H1 (cell line): ENCODE results near the gene PLCL1. TPM values are rescaled to one million over a fixed set of nuclear protein-coding genes. Genes with fewer than 3 reads are reported as not detected.

Experiments used
- CTCF ChIA-PET: fragments of 300-600 bp; sonication (Branson Sonifier 250); formaldehyde crosslinking; loops from one replicate; lab custom pipeline; 2021; ENCODE audit not compliant: partially characterized antibody; lab: Charles Lee
- POLR2A ChIA-PET: fragments of 300-600 bp; sonication (Branson Sonifier 250); formaldehyde crosslinking; loops from one replicate; lab custom pipeline; 2021; ENCODE audit warnings: inconsistent platforms; ENCODE audit not compliant: partially characterized antibody; lab: Charles Lee
- DNase-seq, 2 experiments: peaks; one replicate each; pipeline versions ENCODE4 v3.0.0 to v3.0.0-alpha.2; 2010 to 2022; ENCODE audit warnings: low spot score in 2 of 2, low read depth in 1 of 2, mixed read lengths in 1 of 2
- FAIRE-seq: peaks from 2 replicates; lab custom pipeline; 2011; peaks lifted over from hg19 to GRCh38; lab: Jason Lieb, UNC
- H2AFZ ChIP-seq: 2 replicates; pipeline ENCODE4 v1.8.1; 2012; ENCODE audit warnings: low read length, inconsistent platforms
- H2AK5ac ChIP-seq: 2 replicates; pipeline ENCODE4 v1.6.1; 2013; ENCODE audit warnings: low read depth, low read length
- H2BK120ac ChIP-seq: replicated peaks from 2 replicates; pipeline ENCODE3; 2013; ENCODE audit warnings: low read depth, low read length, inconsistent platforms
- H2BK12ac ChIP-seq: 2 replicates; pipeline ENCODE4 v1.6.1; 2013; ENCODE audit warnings: low read depth, low read length
- H2BK15ac ChIP-seq: 2 replicates; pipeline ENCODE4 v1.6.1; 2013; ENCODE audit warnings: low read length
- H2BK20ac ChIP-seq: 2 replicates; pipeline ENCODE4 v1.6.1; 2013; ENCODE audit warnings: low read length
- H2BK5ac ChIP-seq: 2 replicates; pipeline ENCODE4 v1.6.1; 2013; ENCODE audit warnings: low read depth, low read length
- H3K14ac ChIP-seq: 2 replicates; pipeline ENCODE4 v1.6.1; 2013; ENCODE audit warnings: inconsistent platforms; ENCODE audit not compliant: insufficient read length
- H3K18ac ChIP-seq: 2 replicates; pipeline ENCODE4 v1.6.1; 2013; ENCODE audit warnings: low read length; ENCODE audit errors: extremely low read depth
- H3K23ac ChIP-seq: 2 replicates; pipeline ENCODE4 v1.6.1; 2013; ENCODE audit warnings: inconsistent platforms; ENCODE audit not compliant: insufficient read length
- H3K23me2 ChIP-seq: 2 replicates; pipeline ENCODE4 v1.6.1; 2013; ENCODE audit warnings: low read depth, low read length
- H3K27ac ChIP-seq: 2 replicates; pipeline ENCODE4 v1.6.1; 2011; ENCODE audit warnings: low read depth, low read length, inconsistent platforms
- H3K27me3 ChIP-seq, 4 experiments: replicated peaks in 1 of 4; 1 replicate in 1 of 4; 2 replicates in 3 of 4; pipeline versions ENCODE4 v1.6.1 to v1.8.1; 2011 to 2013; ENCODE audit warnings: low read length in 3 of 4, mild to moderate bottlenecking in 3 of 4, inconsistent platforms in 2 of 4, mixed read lengths in 2 of 4, moderate library complexity in 1 of 4; ENCODE audit not compliant: control insufficient read depth in 3 of 4, insufficient read depth in 3 of 4; ENCODE audit errors: extremely low read depth in 1 of 4
- H3K36me3 ChIP-seq, 4 experiments: 2 replicates each; pipeline versions ENCODE4 v1.6.1 to v1.8.1; 2011 to 2013; ENCODE audit warnings: mild to moderate bottlenecking in 4 of 4, low read length in 3 of 4, moderate library complexity in 2 of 4, control low read depth in 1 of 4, inconsistent platforms in 1 of 4; ENCODE audit not compliant: insufficient read depth in 4 of 4, control insufficient read depth in 2 of 4
- H3K4ac ChIP-seq: replicated peaks from 2 replicates; pipeline ENCODE3; 2013; ENCODE audit warnings: low read length, low read depth, mixed read lengths, inconsistent platforms; ENCODE audit not compliant: insufficient read length
- H3K4me1 ChIP-seq, 4 experiments: replicated peaks in 1 of 4; 1 replicate in 1 of 4; 2 replicates in 3 of 4; pipeline versions ENCODE4 v1.6.1 to v1.8.1; 2011 to 2013; ENCODE audit warnings: low read length in 3 of 4, inconsistent platforms in 2 of 4, mixed read lengths in 1 of 4; ENCODE audit not compliant: insufficient read depth in 4 of 4, control insufficient read depth in 3 of 4
- H3K4me2 ChIP-seq, 2 experiments: 2 replicates each; pipeline versions ENCODE4 v1.6.1 to v1.8.1; 2011 to 2013; ENCODE audit warnings: low read depth in 2 of 2, low read length in 2 of 2, control low read depth in 1 of 2, inconsistent platforms in 1 of 2, mild to moderate bottlenecking in 1 of 2; ENCODE audit not compliant: insufficient read depth in 1 of 2
- H3K4me3 ChIP-seq, 4 experiments: fragments of 200-600, 300-600 bp in 1 of 4; sonication (generic), shearing (Covaris generic), sonication (Bioruptor Twin) in 1 of 4; 2 replicates each; pipeline versions ENCODE4 v1.5.1 to v1.8.1; 2011 to 2016; ENCODE audit warnings: low read length in 4 of 4, low read depth in 3 of 4, control low read depth in 2 of 4, inconsistent platforms in 2 of 4, mild to moderate bottlenecking in 2 of 4, mixed read lengths in 1 of 4, moderate library complexity in 1 of 4; ENCODE audit not compliant: insufficient read depth in 2 of 4; ENCODE audit errors: extremely low read depth in 1 of 4
- H3K56ac ChIP-seq: replicated peaks from 2 replicates; pipeline ENCODE3; 2013; ENCODE audit warnings: low read depth, mild to moderate bottlenecking, mixed read lengths, low read length, inconsistent platforms; ENCODE audit not compliant: insufficient read length
- H3K79me1 ChIP-seq: 2 replicates; pipeline ENCODE4 v1.6.1; 2013; ENCODE audit warnings: low read depth, low read length, control low read depth
- H3K79me2 ChIP-seq, 2 experiments: 2 replicates each; pipeline versions ENCODE4 v1.6.1 to v1.8.1; 2012 to 2013; ENCODE audit warnings: low read length in 2 of 2, mild to moderate bottlenecking in 2 of 2, inconsistent platforms in 1 of 2; ENCODE audit not compliant: insufficient read depth in 2 of 2, control insufficient read depth in 1 of 2
- H3K9ac ChIP-seq, 4 experiments: replicated peaks in 1 of 4; 1 replicate in 1 of 4; 2 replicates in 3 of 4; pipeline versions ENCODE4 v1.6.1 to v1.8.1; 2011 to 2013; ENCODE audit warnings: low read depth in 3 of 4, low read length in 3 of 4, control low read depth in 2 of 4, mild to moderate bottlenecking in 2 of 4, moderate library complexity in 2 of 4, inconsistent platforms in 1 of 4; ENCODE audit errors: extremely low read depth in 1 of 4
- H3K9me3 ChIP-seq, 2 experiments: 2 replicates each; pipeline versions ENCODE4 v1.6.1 to v1.8.1; 2012 to 2013; ENCODE audit warnings: mild to moderate bottlenecking in 2 of 2, moderate library complexity in 2 of 2, control low read depth in 1 of 2, inconsistent platforms in 1 of 2, low read depth in 1 of 2, low read length in 1 of 2, mixed read lengths in 1 of 2; ENCODE audit not compliant: insufficient read depth in 2 of 2
- H4K20me1 ChIP-seq, 2 experiments: replicated peaks in 1 of 2; 2 replicates each; pipeline versions ENCODE3 to v1.8.1; 2011 to 2013; ENCODE audit warnings: inconsistent platforms in 2 of 2, low read length in 2 of 2, mild to moderate bottlenecking in 1 of 2; ENCODE audit not compliant: insufficient read depth in 2 of 2, control insufficient read depth in 1 of 2
- H4K5ac ChIP-seq: 2 replicates; pipeline ENCODE4 v1.6.1; 2013; ENCODE audit warnings: low read length, low read depth, mixed read lengths, inconsistent platforms; ENCODE audit not compliant: insufficient read length
- H4K8ac ChIP-seq: 2 replicates; pipeline ENCODE4 v1.8.0; 2013; ENCODE audit warnings: mild to moderate bottlenecking, moderate library complexity, low read length, inconsistent platforms; ENCODE audit not compliant: insufficient read depth; ENCODE audit errors: extremely low read depth
- H4K91ac ChIP-seq: replicated peaks from 2 replicates; pipeline ENCODE3; 2013; ENCODE audit warnings: low read length, mixed read lengths, inconsistent platforms; ENCODE audit not compliant: insufficient read length
- BCL11A ChIP-seq, 2 experiments: IDR thresholded peaks; one replicate each; pipeline ENCODE4 v1.6.1; 2011; ENCODE audit warnings: low read depth in 2 of 2, low read length in 2 of 2, mild to moderate bottlenecking in 2 of 2
- BRCA1 ChIP-seq: IDR thresholded peaks from 2 replicates; pipeline ENCODE4 v1.6.1; 2012; ENCODE audit warnings: low read depth, low read length, improper control_type of control experiment
- CBX8 ChIP-seq: fragments of 300-800, 300-1000 bp; sonication (generic); IDR thresholded peaks from 2 replicates; pipeline ENCODE4 v1.7.1; 2016; ENCODE audit warnings: low read depth, low read length, borderline replicate concordance
- CEBPB ChIP-seq: IDR thresholded peaks from 2 replicates; pipeline ENCODE4 v1.6.1; 2012; ENCODE audit warnings: low read depth, low read length
- CTBP2 ChIP-seq: IDR thresholded peaks from 2 replicates; pipeline ENCODE4 v1.7.0; 2011; ENCODE audit warnings: borderline replicate concordance, mild to moderate bottlenecking, moderate library complexity, mixed read lengths, low read length; ENCODE audit not compliant: insufficient read depth, insufficient read length
- KDM4A ChIP-seq: IDR thresholded peaks from one replicate; pipeline ENCODE4 v1.7.1; 2012; ENCODE audit warnings: low read depth, mild to moderate bottlenecking, moderate library complexity, low read length, inconsistent platforms; ENCODE audit not compliant: severe bottlenecking
- MAX ChIP-seq: IDR thresholded peaks from 2 replicates; pipeline ENCODE4 v1.6.1; 2012; ENCODE audit warnings: inconsistent platforms
- NANOG ChIP-seq: IDR thresholded peaks from 2 replicates; pipeline ENCODE4 v1.6.1; 2011; ENCODE audit warnings: low read length, low read depth, mild to moderate bottlenecking, inconsistent platforms; ENCODE audit not compliant: insufficient read depth, poor library complexity, severe bottlenecking
- POLR2AphosphoS5 ChIP-seq: IDR thresholded peaks from 2 replicates; pipeline ENCODE4 v1.6.1; 2011; ENCODE audit warnings: low read depth, low read length
- RBBP5 ChIP-seq: IDR thresholded peaks from 2 replicates; pipeline ENCODE4 v1.7.1; 2012; ENCODE audit warnings: low read depth, mild to moderate bottlenecking, inconsistent platforms, low read length, moderate library complexity, borderline replicate concordance
- RFX5 ChIP-seq: IDR thresholded peaks from 2 replicates; pipeline ENCODE4 v1.6.1; 2011; ENCODE audit warnings: low read depth, low read length, improper control_type of control experiment, borderline replicate concordance
- SIRT6 ChIP-seq: IDR thresholded peaks from one replicate; pipeline ENCODE4 v1.7.1; 2012; ENCODE audit warnings: low read length, inconsistent platforms
- SRF ChIP-seq: IDR thresholded peaks from 2 replicates; pipeline ENCODE4 v1.6.1; 2011; ENCODE audit warnings: mild to moderate bottlenecking, low read depth, low read length, moderate library complexity
- TBP ChIP-seq: IDR thresholded peaks from 2 replicates; pipeline ENCODE4 v1.6.1; 2011; ENCODE audit warnings: low read depth, low read length, improper control_type of control experiment
- WGBS, 2 experiments: shearing (Covaris generic) in 1 of 2; methylation state at CpG; one replicate each; pipeline versions ENCODE4 v1.1.6 to v1.1.7; 2013 to 2015; ENCODE audit warnings: low lambda C conversion rate in 2 of 2, mixed read lengths in 2 of 2, inconsistent platforms in 1 of 2, low coverage in 1 of 2, missing lambda C conversion rate in 1 of 2; ENCODE audit not compliant: insufficient replicate concordance in 2 of 2, insufficient coverage in 1 of 2, insufficient read length in 1 of 2; ENCODE audit errors: extremely low coverage in 1 of 2, missing lambda C conversion rate in 1 of 2; 5-methylcytosine and 5-hydroxymethylcytosine counted together
- polyA plus RNA-seq, 7 experiments: library from polyadenylated mRNA; depleted of rRNA in 3 of 7; stranded (reverse) in 5 of 7; unstranded in 2 of 7; fragments of >200 nt in 5 of 7; fragments of 200-250 nt in 2 of 7; gene quantifications; 1 replicate in 5 of 7; 2 replicates in 1 of 7; 4 replicates in 1 of 7; pipeline versions ENCODE4 v1.2.1 to v1.2.3, GENCODE V29; 2011 to 2013; ENCODE audit warnings: missing spikeins in 2 of 7, mixed read lengths in 2 of 7
- total RNA-seq: library from RNA; stranded (reverse); fragmentation: NEBNext Ultra II Directional; extraction: Animal tissue kit (Norgen Biotek cat#: 25700); gene quantifications from 2 replicates; pipeline ENCODE4 v1.2.1, GENCODE V29; 2021

The PLCL1 gene
- total and polyA plus RNA-seq, 2 of the 8 experiments (the other 6 are each of a cell fraction or from before 2014, with no cell fraction given): not detected

- FAIRE-seq (no peak), DNase-seq (no peak)
- Histone ChIP-seq H4K5ac (no peak overlapping the region), H4K91ac (no peak overlapping the region), H3K36me3 (no peaks in the 10 kb centered on the region), H2BK20ac (no peak overlapping the region), H2AK5ac (no peak overlapping the region), H3K27me3 (no peaks in the 10 kb centered on the region), H2AFZ (no peak overlapping the region), H3K56ac (no peak overlapping the region), H4K8ac (no peak overlapping the region), H2BK15ac (no peak overlapping the region), H2BK5ac (no peak overlapping the region), H3K4me1 (no peaks in the 10 kb centered on the region), H3K27ac (no peak overlapping the region), H3K14ac (no peak overlapping the region), H3K9me3 (no peaks in the 10 kb centered on the region), H4K20me1 (no peaks in the 10 kb centered on the region), H3K23me2 (no peaks in the 10 kb centered on the region), H3K23ac (no peak overlapping the region), H3K4me2 (no peak overlapping the region), H2BK12ac (no peak overlapping the region), H3K18ac (no peak overlapping the region), H3K79me1 (no peaks in the 10 kb centered on the region), H3K4ac (no peak overlapping the region), H3K79me2 (no peaks in the 10 kb centered on the region), H3K4me3 (no peak overlapping the region), H3K9ac (no peak overlapping the region), H2BK120ac (no peak overlapping the region)
- ChIA-PET POLR2A (no interaction called here), CTCF (interaction anchor here (1.1 kb wide), 1 partner anchor 321 kb away, joined by 3 read pairs; no protein-coding TSS in a partner anchor)
- 91% methylated on average over 5 of the region's 5 CpGs; no CpG with 5 or more reads in 1 of the 2 experiments for WGBS, 2 experiments
- TF ChIP-seq TBP (no peak), RFX5 (no peak), CEBPB (no peak), BCL11A (IDR thresholded peaks at IDR 0.05; ENCODE audit: low read depth in 2 of 2, low read length in 2 of 2) (no peak), NANOG (no peak), RBBP5 (no peak), POLR2AphosphoS5 (no peak), SRF (no peak), BRCA1 (no peak), KDM4A (no peak), MAX (no peak), SIRT6 (no peak), CBX8 (no peak), CTBP2 (no peak)
These were observed 171.6 kb downstream of the PLCL1 start for GRCh38 chr2:197975931-197976519.
